H1 (cell line): Measurements from ENCODE around the gene TEX2. TPM values are rescaled to one million over a fixed set of nuclear protein-coding genes. Genes with fewer than 3 reads are reported as not detected.

Experiments
- CTCF ChIA-PET: fragments of 300-600 bp; sonication (Branson Sonifier 250); formaldehyde crosslinking; loops from one replicate; lab custom pipeline; 2021; ENCODE audit not compliant: partially characterized antibody; lab: Charles Lee
- POLR2A ChIA-PET: fragments of 300-600 bp; sonication (Branson Sonifier 250); formaldehyde crosslinking; loops from one replicate; lab custom pipeline; 2021; ENCODE audit warnings: inconsistent platforms; ENCODE audit not compliant: partially characterized antibody; lab: Charles Lee
- DNase-seq, 2 experiments: peaks; one replicate each; pipeline versions ENCODE4 v3.0.0 to v3.0.0-alpha.2; 2010 to 2022; ENCODE audit warnings: low spot score in 2 of 2, low read depth in 1 of 2, mixed read lengths in 1 of 2
- FAIRE-seq: peaks from 2 replicates; lab custom pipeline; 2011; peaks lifted over from hg19 to GRCh38; lab: Jason Lieb, UNC
- H2AFZ ChIP-seq: 2 replicates; pipeline ENCODE4 v1.8.1; 2012; ENCODE audit warnings: low read length, inconsistent platforms
- H2AK5ac ChIP-seq: 2 replicates; pipeline ENCODE4 v1.6.1; 2013; ENCODE audit warnings: low read depth, low read length
- H2BK120ac ChIP-seq: replicated peaks from 2 replicates; pipeline ENCODE3; 2013; ENCODE audit warnings: low read depth, low read length, inconsistent platforms
- H2BK12ac ChIP-seq: 2 replicates; pipeline ENCODE4 v1.6.1; 2013; ENCODE audit warnings: low read depth, low read length
- H2BK15ac ChIP-seq: 2 replicates; pipeline ENCODE4 v1.6.1; 2013; ENCODE audit warnings: low read length
- H2BK20ac ChIP-seq: 2 replicates; pipeline ENCODE4 v1.6.1; 2013; ENCODE audit warnings: low read length
- H2BK5ac ChIP-seq: 2 replicates; pipeline ENCODE4 v1.6.1; 2013; ENCODE audit warnings: low read depth, low read length
- H3K14ac ChIP-seq: 2 replicates; pipeline ENCODE4 v1.6.1; 2013; ENCODE audit warnings: inconsistent platforms; ENCODE audit not compliant: insufficient read length
- H3K18ac ChIP-seq: 2 replicates; pipeline ENCODE4 v1.6.1; 2013; ENCODE audit warnings: low read length; ENCODE audit errors: extremely low read depth
- H3K23ac ChIP-seq: 2 replicates; pipeline ENCODE4 v1.6.1; 2013; ENCODE audit warnings: inconsistent platforms; ENCODE audit not compliant: insufficient read length
- H3K23me2 ChIP-seq: 2 replicates; pipeline ENCODE4 v1.6.1; 2013; ENCODE audit warnings: low read depth, low read length
- H3K27ac ChIP-seq: 2 replicates; pipeline ENCODE4 v1.6.1; 2011; ENCODE audit warnings: low read depth, low read length, inconsistent platforms
- H3K27me3 ChIP-seq, 4 experiments: replicated peaks in 1 of 4; 1 replicate in 1 of 4; 2 replicates in 3 of 4; pipeline versions ENCODE4 v1.6.1 to v1.8.1; 2011 to 2013; ENCODE audit warnings: low read length in 3 of 4, mild to moderate bottlenecking in 3 of 4, inconsistent platforms in 2 of 4, mixed read lengths in 2 of 4, moderate library complexity in 1 of 4; ENCODE audit not compliant: control insufficient read depth in 3 of 4, insufficient read depth in 3 of 4; ENCODE audit errors: extremely low read depth in 1 of 4
- H3K36me3 ChIP-seq, 4 experiments: 2 replicates each; pipeline versions ENCODE4 v1.6.1 to v1.8.1; 2011 to 2013; ENCODE audit warnings: mild to moderate bottlenecking in 4 of 4, low read length in 3 of 4, moderate library complexity in 2 of 4, control low read depth in 1 of 4, inconsistent platforms in 1 of 4; ENCODE audit not compliant: insufficient read depth in 4 of 4, control insufficient read depth in 2 of 4
- H3K4ac ChIP-seq: replicated peaks from 2 replicates; pipeline ENCODE3; 2013; ENCODE audit warnings: low read length, low read depth, mixed read lengths, inconsistent platforms; ENCODE audit not compliant: insufficient read length
- H3K4me1 ChIP-seq, 4 experiments: replicated peaks in 1 of 4; 1 replicate in 1 of 4; 2 replicates in 3 of 4; pipeline versions ENCODE4 v1.6.1 to v1.8.1; 2011 to 2013; ENCODE audit warnings: low read length in 3 of 4, inconsistent platforms in 2 of 4, mixed read lengths in 1 of 4; ENCODE audit not compliant: insufficient read depth in 4 of 4, control insufficient read depth in 3 of 4
- H3K4me2 ChIP-seq, 2 experiments: 2 replicates each; pipeline versions ENCODE4 v1.6.1 to v1.8.1; 2011 to 2013; ENCODE audit warnings: low read depth in 2 of 2, low read length in 2 of 2, control low read depth in 1 of 2, inconsistent platforms in 1 of 2, mild to moderate bottlenecking in 1 of 2; ENCODE audit not compliant: insufficient read depth in 1 of 2
- H3K4me3 ChIP-seq, 4 experiments: fragments of 200-600, 300-600 bp in 1 of 4; sonication (generic), shearing (Covaris generic), sonication (Bioruptor Twin) in 1 of 4; 2 replicates each; pipeline versions ENCODE4 v1.5.1 to v1.8.1; 2011 to 2016; ENCODE audit warnings: low read length in 4 of 4, low read depth in 3 of 4, control low read depth in 2 of 4, inconsistent platforms in 2 of 4, mild to moderate bottlenecking in 2 of 4, mixed read lengths in 1 of 4, moderate library complexity in 1 of 4; ENCODE audit not compliant: insufficient read depth in 2 of 4; ENCODE audit errors: extremely low read depth in 1 of 4
- H3K56ac ChIP-seq: replicated peaks from 2 replicates; pipeline ENCODE3; 2013; ENCODE audit warnings: low read depth, mild to moderate bottlenecking, mixed read lengths, low read length, inconsistent platforms; ENCODE audit not compliant: insufficient read length
- H3K79me1 ChIP-seq: 2 replicates; pipeline ENCODE4 v1.6.1; 2013; ENCODE audit warnings: low read depth, low read length, control low read depth
- H3K79me2 ChIP-seq, 2 experiments: 2 replicates each; pipeline versions ENCODE4 v1.6.1 to v1.8.1; 2012 to 2013; ENCODE audit warnings: low read length in 2 of 2, mild to moderate bottlenecking in 2 of 2, inconsistent platforms in 1 of 2; ENCODE audit not compliant: insufficient read depth in 2 of 2, control insufficient read depth in 1 of 2
- H3K9ac ChIP-seq, 4 experiments: replicated peaks in 1 of 4; 1 replicate in 1 of 4; 2 replicates in 3 of 4; pipeline versions ENCODE4 v1.6.1 to v1.8.1; 2011 to 2013; ENCODE audit warnings: low read depth in 3 of 4, low read length in 3 of 4, control low read depth in 2 of 4, mild to moderate bottlenecking in 2 of 4, moderate library complexity in 2 of 4, inconsistent platforms in 1 of 4; ENCODE audit errors: extremely low read depth in 1 of 4
- H3K9me3 ChIP-seq, 2 experiments: 2 replicates each; pipeline versions ENCODE4 v1.6.1 to v1.8.1; 2012 to 2013; ENCODE audit warnings: mild to moderate bottlenecking in 2 of 2, moderate library complexity in 2 of 2, control low read depth in 1 of 2, inconsistent platforms in 1 of 2, low read depth in 1 of 2, low read length in 1 of 2, mixed read lengths in 1 of 2; ENCODE audit not compliant: insufficient read depth in 2 of 2
- H4K20me1 ChIP-seq, 2 experiments: replicated peaks in 1 of 2; 2 replicates each; pipeline versions ENCODE3 to v1.8.1; 2011 to 2013; ENCODE audit warnings: inconsistent platforms in 2 of 2, low read length in 2 of 2, mild to moderate bottlenecking in 1 of 2; ENCODE audit not compliant: insufficient read depth in 2 of 2, control insufficient read depth in 1 of 2
- H4K5ac ChIP-seq: 2 replicates; pipeline ENCODE4 v1.6.1; 2013; ENCODE audit warnings: low read length, low read depth, mixed read lengths, inconsistent platforms; ENCODE audit not compliant: insufficient read length
- H4K8ac ChIP-seq: 2 replicates; pipeline ENCODE4 v1.8.0; 2013; ENCODE audit warnings: mild to moderate bottlenecking, moderate library complexity, low read length, inconsistent platforms; ENCODE audit not compliant: insufficient read depth; ENCODE audit errors: extremely low read depth
- H4K91ac ChIP-seq: replicated peaks from 2 replicates; pipeline ENCODE3; 2013; ENCODE audit warnings: low read length, mixed read lengths, inconsistent platforms; ENCODE audit not compliant: insufficient read length
- BACH1 ChIP-seq: IDR thresholded peaks from 2 replicates; pipeline ENCODE4 v1.6.1; 2012; ENCODE audit warnings: low read length, improper control_type of control experiment
- BCL11A ChIP-seq, 2 experiments: IDR thresholded peaks; one replicate each; pipeline ENCODE4 v1.6.1; 2011; ENCODE audit warnings: low read depth in 2 of 2, low read length in 2 of 2, mild to moderate bottlenecking in 2 of 2
- EP300 ChIP-seq, 2 experiments: IDR thresholded peaks; 1 replicate in 1 of 2; 2 replicates in 1 of 2; pipeline ENCODE4 v1.6.1; 2011 to 2012; ENCODE audit warnings: low read depth in 2 of 2, low read length in 2 of 2, mild to moderate bottlenecking in 2 of 2, borderline replicate concordance in 1 of 2, inconsistent platforms in 1 of 2, moderate library complexity in 1 of 2
- EZH2 ChIP-seq: fragments of 200-600 bp; sonication (generic); IDR thresholded peaks from 2 replicates; pipeline ENCODE4 v1.7.1; 2012; ENCODE audit warnings: low read depth, mild to moderate bottlenecking, moderate library complexity, low read length, inconsistent platforms; ENCODE audit not compliant: severe bottlenecking
- HDAC2 ChIP-seq, 2 experiments: fragments of 300-600 bp in 1 of 2; sonication (generic) in 1 of 2; IDR thresholded peaks; 2 replicates each; pipeline ENCODE4 v1.6.1; 2011 to 2012; ENCODE audit warnings: low read depth in 2 of 2, low read length in 2 of 2, mild to moderate bottlenecking in 2 of 2, moderate library complexity in 2 of 2, borderline replicate concordance in 1 of 2, inconsistent platforms in 1 of 2
- KDM4A ChIP-seq: IDR thresholded peaks from one replicate; pipeline ENCODE4 v1.7.1; 2012; ENCODE audit warnings: low read depth, mild to moderate bottlenecking, moderate library complexity, low read length, inconsistent platforms; ENCODE audit not compliant: severe bottlenecking
- PHF8 ChIP-seq: fragments of 200-600 bp; sonication (generic); conservative IDR thresholded peaks from 2 replicates; pipeline ENCODE4 v1.7.1; 2012; ENCODE audit warnings: low read depth, mild to moderate bottlenecking, inconsistent platforms, low read length, moderate library complexity
- POU5F1 ChIP-seq: IDR thresholded peaks from 2 replicates; pipeline ENCODE4 v1.6.1; 2011; ENCODE audit warnings: low read depth, mild to moderate bottlenecking, low read length, moderate library complexity
- SRF ChIP-seq: IDR thresholded peaks from 2 replicates; pipeline ENCODE4 v1.6.1; 2011; ENCODE audit warnings: mild to moderate bottlenecking, low read depth, low read length, moderate library complexity
- TEAD4 ChIP-seq: IDR thresholded peaks from 2 replicates; pipeline ENCODE4 v1.6.1; 2012; ENCODE audit warnings: low read depth, low read length, inconsistent platforms, mixed read lengths
- YY1 ChIP-seq: IDR thresholded peaks from 2 replicates; pipeline ENCODE4 v1.6.1; 2011; ENCODE audit warnings: low read depth, mild to moderate bottlenecking, low read length
- ZNF274 ChIP-seq: IDR thresholded peaks from 2 replicates; pipeline ENCODE4 v1.7.0; 2012; ENCODE audit warnings: low read length, borderline replicate concordance; ENCODE audit errors: extremely low read depth
- WGBS, 2 experiments: shearing (Covaris generic) in 1 of 2; methylation state at CpG; one replicate each; pipeline versions ENCODE4 v1.1.6 to v1.1.7; 2013 to 2015; ENCODE audit warnings: low lambda C conversion rate in 2 of 2, mixed read lengths in 2 of 2, inconsistent platforms in 1 of 2, low coverage in 1 of 2, missing lambda C conversion rate in 1 of 2; ENCODE audit not compliant: insufficient replicate concordance in 2 of 2, insufficient coverage in 1 of 2, insufficient read length in 1 of 2; ENCODE audit errors: extremely low coverage in 1 of 2, missing lambda C conversion rate in 1 of 2; 5-methylcytosine and 5-hydroxymethylcytosine counted together
- polyA plus RNA-seq, 7 experiments: library from polyadenylated mRNA; depleted of rRNA in 3 of 7; stranded (reverse) in 5 of 7; unstranded in 2 of 7; fragments of >200 nt in 5 of 7; fragments of 200-250 nt in 2 of 7; gene quantifications; 1 replicate in 5 of 7; 2 replicates in 1 of 7; 4 replicates in 1 of 7; pipeline versions ENCODE4 v1.2.1 to v1.2.3, GENCODE V29; 2011 to 2013; ENCODE audit warnings: missing spikeins in 2 of 7, mixed read lengths in 2 of 7
- total RNA-seq: library from RNA; stranded (reverse); fragmentation: NEBNext Ultra II Directional; extraction: Animal tissue kit (Norgen Biotek cat#: 25700); gene quantifications from 2 replicates; pipeline ENCODE4 v1.2.1, GENCODE V29; 2021

TEX2 gene
- total and polyA plus RNA-seq, 2 of the 8 experiments (the other 6 are each of a cell fraction or from before 2014, with no cell fraction given) = 6.1 to 15.6 TPM

DNA sequence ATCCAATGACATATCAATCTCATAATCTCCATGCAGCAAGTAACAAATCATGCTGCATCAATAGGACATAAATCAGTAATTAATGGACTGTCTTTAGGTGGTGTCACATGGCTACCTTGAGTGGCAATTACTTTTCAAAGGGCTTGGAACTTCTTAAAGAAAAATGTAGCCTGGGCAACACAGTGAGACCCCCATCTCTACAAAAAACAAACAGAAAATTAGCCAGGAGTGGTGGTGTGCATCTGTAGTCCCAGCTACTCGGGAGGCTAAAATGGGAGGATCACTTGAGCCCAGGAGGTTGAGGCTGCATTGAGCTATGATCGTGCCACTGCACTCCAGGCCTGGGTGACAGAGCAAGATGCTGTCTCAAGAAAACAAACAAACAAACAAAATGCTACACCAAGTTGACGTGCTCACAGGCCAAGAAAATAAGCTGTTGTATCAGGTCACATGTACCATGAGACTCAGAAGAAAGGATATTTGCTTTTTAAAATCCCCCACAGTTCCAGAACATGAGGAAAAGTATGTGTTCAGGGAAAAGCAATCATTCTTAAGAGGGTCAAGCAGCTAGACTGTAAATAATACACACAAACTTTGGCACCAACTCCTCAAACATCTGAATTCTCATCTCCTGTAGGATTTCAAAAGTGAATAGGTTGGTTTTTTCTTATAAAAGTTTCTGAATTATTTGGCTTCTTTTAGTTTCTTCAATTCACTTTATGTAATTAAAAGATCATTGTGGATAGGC, 109.3 kb downstream of the TEX2 start:
- Histone ChIP-seq H2BK20ac (no peak overlapping the region), H3K14ac (no peak overlapping the region), H3K9ac (no peak overlapping the region; a peak in 2 of 7 replicates), H3K4me3 (no peak overlapping the region), H2BK120ac (no peak overlapping the region), H3K27ac (no peak overlapping the region), H3K36me3 (peaks cover 0 to 5% (median 1%) of the 10 kb centered on the region in 4 experiments; a peak in 5 of 8 replicates), H3K23ac (no peak overlapping the region), H2BK15ac (no peak overlapping the region), H2BK5ac (no peak overlapping the region), H3K56ac (no peak overlapping the region), H4K20me1 (no peaks in the 10 kb centered on the region), H4K91ac (no peak overlapping the region), H4K8ac (no peak overlapping the region), H2AK5ac (no peak overlapping the region), H3K4me2 (no peak overlapping the region), H3K4me1 (peaks cover 0 to 2% (median 1%) of the 10 kb centered on the region in 4 experiments; a peak in 1 of 7 replicates), H3K9me3 (no peaks in the 10 kb centered on the region), H3K27me3 (no peaks in the 10 kb centered on the region), H2BK12ac (no peak overlapping the region), H3K79me1 (no peaks in the 10 kb centered on the region), H3K18ac (no peak overlapping the region), H4K5ac (no peak overlapping the region), H3K23me2 (no peaks in the 10 kb centered on the region; the same call in 1 of the 2 replicates), H3K4ac (no peak overlapping the region), H2AFZ (no peak overlapping the region), H3K79me2 (no peaks in the 10 kb centered on the region)
- 80% methylated on average over 3 of the region's 3 CpGs; no CpG with 5 or more reads in 1 of the 2 experiments for WGBS, 2 experiments
- FAIRE-seq = no peak
- POLR2A ChIA-PET = interaction anchor here (0.9 to 16.8 kb wide), 4 partner anchors 7 to 110 kb away, joined by 3 to 193 read pairs (median 4); partner anchors contain the start of gene TEX2
- CTCF ChIA-PET = interaction anchor here (1.1 to 1.5 kb wide), 2 partner anchors 14 to 634 kb away, joined by 3 to 5 read pairs; no protein-coding TSS in a partner anchor
- no peak for DNase-seq
- no peak for TF ChIP-seq EP300 (IDR thresholded peaks at IDR 0.05; ENCODE audit: borderline replicate concordance in 1 of 2, low read depth in 2 of 2, low read length in 2 of 2)
- no peak for TF ChIP-seq HDAC2 (IDR thresholded peaks at IDR 0.05; ENCODE audit: borderline replicate concordance in 1 of 2, low read depth in 2 of 2, low read length in 2 of 2)
- TF ChIP-seq YY1 = no peak
- TF ChIP-seq KDM4A = no peak
- TF ChIP-seq BCL11A (IDR thresholded peaks at IDR 0.05; ENCODE audit: low read depth in 2 of 2, low read length in 2 of 2) = no peak
- no peak for TF ChIP-seq EZH2
- TF ChIP-seq ZNF274 = no peak
- TF ChIP-seq POU5F1 = no peak
- no peak for TF ChIP-seq BACH1
- TF ChIP-seq TEAD4 = no peak
- TF ChIP-seq PHF8 = no peak
- no peak for TF ChIP-seq SRF
